HAP-1 (cell line): ENCODE data around the gene FCHO1.

Experiments used
- DNase-seq, 2 experiments: peaks; one replicate each; pipeline ENCODE4 v3.0.0-alpha.2; 2016 to 2020; ENCODE audit warnings: low spot score in 2 of 2
- H3K27me3 ChIP-seq: fragments of 250-450 bp; sonication (Bioruptor Pico); 2 replicates; pipeline ENCODE4 v1.5.1; 2020; ENCODE audit warnings: low read depth, mild to moderate bottlenecking, moderate library complexity
- H3K36me3 ChIP-seq: fragments of 250-450 bp; sonication (Bioruptor Pico); replicated peaks from 2 replicates; pipeline ENCODE4 v1.5.1; 2020; ENCODE audit warnings: mild to moderate bottlenecking
- H3K4me1 ChIP-seq: fragments of 250-450 bp; sonication (Bioruptor Pico); 2 replicates; pipeline ENCODE4 v1.5.1; 2020; ENCODE audit warnings: mild to moderate bottlenecking
- H3K4me3 ChIP-seq: fragments of 250-450 bp; sonication (Bioruptor Pico); 2 replicates; pipeline ENCODE4 v1.5.1; 2020; ENCODE audit warnings: mild to moderate bottlenecking, moderate library complexity
- H3K9me3 ChIP-seq: fragments of 250-450 bp; sonication (Bioruptor Pico); 2 replicates; pipeline ENCODE4 v1.5.1; 2020; ENCODE audit warnings: mild to moderate bottlenecking, moderate library complexity
- in situ Hi-C: fragments of 300-500 bp; cut with MboI; formaldehyde crosslinking; loops from 3 replicates; pipeline ENCODE4 v1.14.3; 2020; ENCODE audit warnings: low sequenced_read_pairs, inconsistent platforms, mixed read lengths

FCHO1 gene

GRCh38 chr19:17829855-17830566 lies 78.7 kb downstream of the FCHO1 start:
- in situ Hi-C loops: no loop called here
- Histone ChIP-seq H3K4me1 (no peaks in the 10 kb centered on the region), H3K9me3 (no peaks in the 10 kb centered on the region), H3K4me3 (no peak overlapping the region), H3K36me3 (no peaks in the 10 kb centered on the region), H3K27me3 (no peaks in the 10 kb centered on the region)
- no peak for DNase-seq

GRCh38 chr19:17830567-17831418 lies 79.5 kb downstream of the FCHO1 start:
- Histone ChIP-seq H3K27me3 (no peaks in the 10 kb centered on the region), H3K9me3 (no peaks in the 10 kb centered on the region), H3K36me3 (no peaks in the 10 kb centered on the region), H3K4me3 (no peak overlapping the region), H3K4me1 (no peaks in the 10 kb centered on the region)
- in situ Hi-C loops: no loop called here
- peak in 1 of 2 experiments; percentile 75 for DNase-seq

- in situ Hi-C loops: no loop called here
- H3K9me3 ChIP-seq: no peaks in the 10 kb centered on the region
- H3K27me3 ChIP-seq: no peaks in the 10 kb centered on the region
- no peak for DNase-seq
- no peak overlapping the region for H3K4me3 ChIP-seq
- H3K36me3 ChIP-seq: no peaks in the 10 kb centered on the region
- no peaks in the 10 kb centered on the region for H3K4me1 ChIP-seq
These were observed 80.2 kb downstream of the FCHO1 start for GRCh38 chr19:17831419-17831888.

GRCh38 chr19:17832443-17833208 lies 81.3 kb downstream of the FCHO1 start:
- no peaks in the 10 kb centered on the region for H3K9me3 ChIP-seq
- no peak for DNase-seq
- H3K36me3 ChIP-seq: no peaks in the 10 kb centered on the region
- no peak overlapping the region for H3K4me3 ChIP-seq
- in situ Hi-C loops: no loop called here
- H3K4me1 ChIP-seq: no peaks in the 10 kb centered on the region
- no peaks in the 10 kb centered on the region for H3K27me3 ChIP-seq

GRCh38 chr19:17834350-17835181 lies 83.3 kb downstream of the FCHO1 start:
- in situ Hi-C loops: no loop called here
- DNase-seq: no peak
- Histone ChIP-seq H3K4me1 (no peaks in the 10 kb centered on the region), H3K9me3 (no peaks in the 10 kb centered on the region), H3K36me3 (no peaks in the 10 kb centered on the region), H3K27me3 (no peaks in the 10 kb centered on the region), H3K4me3 (no peak overlapping the region)

GRCh38 chr19:17835182-17836006 lies 84.1 kb downstream of the FCHO1 start:
- no peak for DNase-seq
- Histone ChIP-seq H3K9me3 (no peaks in the 10 kb centered on the region), H3K27me3 (no peaks in the 10 kb centered on the region), H3K36me3 (no peaks in the 10 kb centered on the region), H3K4me1 (no peaks in the 10 kb centered on the region), H3K4me3 (no peak overlapping the region)
- in situ Hi-C loops: no loop called here

GRCh38 chr19:17836530-17836929 lies 85.3 kb downstream of the FCHO1 start:
- no peak for DNase-seq
- no peaks in the 10 kb centered on the region for H3K36me3 ChIP-seq
- H3K27me3 ChIP-seq: no peaks in the 10 kb centered on the region
- no peak overlapping the region for H3K4me3 ChIP-seq
- H3K9me3 ChIP-seq: no peaks in the 10 kb centered on the region
- in situ Hi-C loops: no loop called here
- H3K4me1 ChIP-seq: no peaks in the 10 kb centered on the region

GRCh38 chr19:17837972-17838371 lies 86.7 kb downstream of the FCHO1 start:
- no peaks in the 10 kb centered on the region for H3K4me1 ChIP-seq
- no peaks in the 10 kb centered on the region for H3K36me3 ChIP-seq
- in situ Hi-C loops: no loop called here
- DNase-seq: no peak
- H3K9me3 ChIP-seq: no peaks in the 10 kb centered on the region
- H3K4me3 ChIP-seq: no peak overlapping the region
- no peaks in the 10 kb centered on the region for H3K27me3 ChIP-seq
